Osteocyte (in vitro differentiated cells): Measurements from ENCODE around the gene TBC1D16. TPM values are rescaled to one million over a fixed set of nuclear protein-coding genes. Genes with fewer than 3 reads are reported as not detected.

Experiments used
- DNase-seq: peaks from one replicate; pipeline ENCODE4 v3.0.0; 2021; ENCODE audit warnings: mixed read lengths; ENCODE audit not compliant: unreplicated experiment; ENCODE audit errors: extremely low spot score
- H3K27ac Mint-ChIP-seq: one replicate; pipeline ENCODE4 v1.8.0; 2021; ENCODE audit warnings: mild to moderate bottlenecking, mixed read lengths; ENCODE audit not compliant: unreplicated experiment
- H3K27me3 Mint-ChIP-seq: one replicate; pipeline ENCODE4 v1.8.0; 2021; ENCODE audit warnings: mixed read lengths; ENCODE audit not compliant: unreplicated experiment
- H3K36me3 Mint-ChIP-seq: one replicate; pipeline ENCODE4 v1.8.0; 2021; ENCODE audit warnings: mixed read lengths; ENCODE audit not compliant: unreplicated experiment
- H3K4me1 Mint-ChIP-seq: one replicate; pipeline ENCODE4 v1.8.0; 2021; ENCODE audit warnings: mixed read lengths; ENCODE audit not compliant: unreplicated experiment
- H3K4me3 Mint-ChIP-seq: one replicate; pipeline ENCODE4 v1.8.0; 2021; ENCODE audit warnings: mild to moderate bottlenecking, moderate library complexity, mixed read lengths; ENCODE audit not compliant: unreplicated experiment
- H3K9me3 Mint-ChIP-seq: one replicate; pipeline ENCODE4 v1.8.0; 2021; ENCODE audit warnings: mixed read lengths; ENCODE audit not compliant: unreplicated experiment
- CTCF ChIP-seq: fragments of 200-600 bp; sonication (generic); IDR thresholded peaks from 2 replicates; pipeline ENCODE4 v1.5.0; 2021; ENCODE audit warnings: antibody characterized with exemption, mild to moderate bottlenecking, moderate library complexity
- total RNA-seq: library from RNA; stranded (reverse); gene quantifications from 2 replicates; pipeline ENCODE4 v1.2.1, GENCODE V29; 2021

TBC1D16 gene
- total RNA-seq, 1 donor from 2014 or later, result 45.9 TPM

- Mint-ChIP-seq H3K27me3 (peaks cover 3% of the 10 kb centered on the region), H3K4me3 (no peak overlapping the region), H3K27ac (no peak overlapping the region), H3K9me3 (no peaks in the 10 kb centered on the region), H3K36me3 (no peaks in the 10 kb centered on the region), H3K4me1 (peaks cover 7% of the 10 kb centered on the region)
- no peak for DNase-seq
- no peak for TF ChIP-seq CTCF
These were observed 117.0 kb downstream of the TBC1D16 start for GRCh38 chr17:79918581-79919163.

- Mint-ChIP-seq H3K9me3 (no peaks in the 10 kb centered on the region), H3K27me3 (peaks cover 3% of the 10 kb centered on the region)
- no peak for TF ChIP-seq CTCF
These were observed 117.7 kb downstream of the TBC1D16 start for GRCh38 chr17:79917902-79918484.

GRCh38 chr17:79916991-79917901 lies 118.4 kb downstream of the TBC1D16 start:
- Mint-ChIP-seq H3K27me3 (peaks cover 3% of the 10 kb centered on the region), H3K4me1 (peaks cover 7% of the 10 kb centered on the region), H3K36me3 (no peaks in the 10 kb centered on the region), H3K9me3 (no peaks in the 10 kb centered on the region), H3K4me3 (no peak overlapping the region), H3K27ac (no peak overlapping the region)
- DNase-seq, result no peak
- no peak for TF ChIP-seq CTCF

More at GRCh38 chr17:79917902-79918484, 117.7 kb downstream of the TBC1D16 start:
- H3K4me3 Mint-ChIP-seq, result no peak overlapping the region
- DNase-seq, result no peak
- peaks cover 7% of the 10 kb centered on the region for H3K4me1 Mint-ChIP-seq
- no peaks in the 10 kb centered on the region for H3K36me3 Mint-ChIP-seq
- H3K27ac Mint-ChIP-seq, result no peak overlapping the region

GRCh38 chr17:79916506-79916905 lies 119.2 kb downstream of the TBC1D16 start:
- TF ChIP-seq CTCF, result no peak
- H3K4me3 Mint-ChIP-seq, result no peak overlapping the region
- no peak overlapping the region for H3K27ac Mint-ChIP-seq
- no peaks in the 10 kb centered on the region for H3K36me3 Mint-ChIP-seq
- peaks cover 7% of the 10 kb centered on the region for H3K4me1 Mint-ChIP-seq
- no peaks in the 10 kb centered on the region for H3K9me3 Mint-ChIP-seq
- peaks cover 3% of the 10 kb centered on the region for H3K27me3 Mint-ChIP-seq
- DNase-seq, result no peak

GRCh38 chr17:79915850-79916430 lies 119.7 kb downstream of the TBC1D16 start:
- Mint-ChIP-seq H3K36me3 (no peaks in the 10 kb centered on the region), H3K4me3 (no peak overlapping the region), H3K27me3 (peaks cover 3% of the 10 kb centered on the region), H3K27ac (no peak overlapping the region), H3K9me3 (no peaks in the 10 kb centered on the region), H3K4me1 (peaks cover 7% of the 10 kb centered on the region)
- peak; percentile 45 for TF ChIP-seq CTCF
- DNase-seq, result no peak
